HK-2 (cell line): ENCODE measurements around the gene PPP3CA.

Source experiments
- DNase-seq: peaks from one replicate; pipeline ENCODE4 v3.0.0-alpha.2; 2018; ENCODE audit not compliant: unreplicated experiment

Gene PPP3CA

DNA sequence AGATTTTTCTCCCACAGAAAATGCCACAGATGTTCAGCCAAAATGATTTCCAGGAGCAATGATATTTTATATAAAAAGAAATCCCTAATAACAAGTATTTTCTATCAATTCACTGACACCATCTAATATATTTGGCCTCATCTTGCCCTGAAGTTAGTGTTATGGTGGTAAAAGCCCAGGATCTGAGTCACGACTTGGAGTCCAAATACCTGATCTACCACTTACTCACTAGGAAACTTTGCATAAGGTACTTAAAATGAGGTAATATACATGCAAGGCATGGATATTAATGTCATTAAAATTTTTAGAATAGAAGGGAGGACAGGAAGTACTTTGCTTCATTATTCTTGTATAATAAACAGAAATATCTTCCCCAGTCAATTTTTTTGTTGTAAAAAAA lies 16.3 kb downstream of the PPP3CA start:
- DNase-seq: no peak

DNA sequence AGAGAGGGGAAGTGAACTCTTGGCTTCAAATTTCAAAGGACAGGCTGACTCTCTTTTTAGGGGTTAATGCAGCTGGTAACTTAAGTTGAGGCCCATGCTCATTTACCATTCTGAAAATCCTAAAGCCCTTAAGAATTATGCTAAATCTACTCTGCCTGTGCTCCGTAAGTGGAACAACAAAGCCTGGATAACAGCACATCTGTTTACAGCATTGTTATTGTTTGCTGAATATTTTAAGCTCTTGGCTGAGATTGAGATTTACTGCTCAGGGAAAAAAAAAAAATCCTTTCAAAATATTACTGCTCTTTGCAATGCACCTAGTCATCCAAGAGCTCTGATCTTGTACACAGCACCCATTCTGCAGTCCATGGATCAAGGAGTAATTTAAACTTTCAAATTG lies 17.7 kb downstream of the PPP3CA start:
- DNase-seq: no peak

GRCh38 chr4:101328063-101328602 lies 19.2 kb downstream of the PPP3CA start:
- no peak for DNase-seq

DNA sequence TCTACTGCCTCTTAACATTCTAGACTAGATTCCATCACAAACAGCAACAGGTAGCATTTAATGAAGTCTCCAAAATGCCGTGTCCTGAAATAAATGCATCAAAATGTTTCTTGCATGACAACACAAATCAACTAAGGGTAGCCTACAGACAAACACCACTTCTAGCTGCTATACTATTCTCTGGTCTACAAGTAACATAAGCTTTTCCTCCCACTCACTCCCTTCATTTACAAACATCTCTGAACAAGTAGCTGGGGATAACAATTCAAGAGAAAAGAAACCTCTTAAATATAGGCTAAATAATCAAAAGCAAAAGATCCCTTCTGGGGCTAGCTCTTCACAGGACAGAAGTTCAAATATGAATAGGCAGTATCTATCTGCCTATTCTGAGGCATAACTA lies 20.8 kb downstream of the PPP3CA start:
- no peak for DNase-seq

DNA sequence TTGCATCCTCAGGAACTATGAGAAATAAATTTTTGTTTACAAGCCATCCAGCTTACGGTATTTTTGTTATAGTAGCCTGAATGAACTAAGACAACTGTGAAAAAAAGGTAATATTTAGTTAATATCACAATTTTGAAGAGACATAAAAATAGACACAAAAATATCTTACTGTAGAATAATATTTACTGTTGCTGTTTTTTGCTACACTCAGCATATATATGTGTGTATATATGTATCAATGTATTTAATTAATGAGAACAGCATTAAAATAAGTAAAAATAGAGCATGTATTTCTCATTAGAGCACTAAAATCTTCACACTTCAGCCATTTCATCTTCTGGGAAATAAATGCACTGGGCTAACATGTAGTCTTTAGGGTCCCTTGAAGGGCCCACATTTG lies 24.6 kb downstream of the PPP3CA start:
- DNase-seq: no peak

DNA sequence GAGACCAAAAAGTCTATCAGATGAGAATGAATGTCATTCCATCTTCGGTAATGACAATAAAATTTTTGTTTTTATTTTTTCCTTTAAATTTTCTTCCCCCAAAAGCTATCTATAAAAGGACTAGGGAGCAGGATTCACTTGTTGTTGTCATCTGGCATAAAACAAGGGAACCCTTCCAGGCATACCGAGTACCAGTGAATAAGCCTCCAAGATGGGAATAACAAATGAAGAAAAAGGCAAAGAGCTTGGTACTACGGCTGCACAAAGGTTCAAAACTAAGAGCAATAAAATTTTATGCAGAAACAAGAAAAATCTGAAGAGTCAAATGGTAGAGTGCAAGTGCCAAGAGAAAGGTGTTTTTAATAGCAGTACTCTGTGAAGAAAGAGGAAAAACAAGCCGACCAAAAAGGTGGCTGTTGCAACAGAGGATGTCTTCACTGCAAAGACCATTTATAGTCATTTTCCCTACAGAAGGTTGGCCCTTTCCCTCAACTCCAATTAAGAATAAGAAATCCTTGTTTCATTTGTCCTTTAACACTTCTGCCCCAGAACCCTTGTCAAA lies 25.8 kb downstream of the PPP3CA start:
- no peak for DNase-seq

DNA sequence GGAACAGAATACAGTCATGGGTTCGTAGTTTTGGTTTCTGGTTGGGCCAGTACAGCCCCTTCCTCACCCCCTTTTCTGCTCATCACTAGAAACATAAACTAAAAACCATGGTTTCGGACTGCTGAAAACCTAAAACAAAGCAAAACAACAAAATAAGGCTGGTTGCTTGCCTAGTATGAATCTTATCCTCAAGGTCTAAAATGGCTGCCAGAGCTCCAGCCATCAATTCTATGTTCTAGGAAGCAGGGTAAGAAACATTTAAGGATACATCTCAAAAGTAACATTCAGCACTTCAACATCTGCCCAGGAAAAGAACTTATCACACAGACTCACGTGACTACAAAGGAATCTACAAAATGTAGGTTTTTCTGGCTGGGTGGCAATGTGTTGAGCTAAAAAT lies 31.5 kb downstream of the PPP3CA start:
- no peak for DNase-seq

DNA sequence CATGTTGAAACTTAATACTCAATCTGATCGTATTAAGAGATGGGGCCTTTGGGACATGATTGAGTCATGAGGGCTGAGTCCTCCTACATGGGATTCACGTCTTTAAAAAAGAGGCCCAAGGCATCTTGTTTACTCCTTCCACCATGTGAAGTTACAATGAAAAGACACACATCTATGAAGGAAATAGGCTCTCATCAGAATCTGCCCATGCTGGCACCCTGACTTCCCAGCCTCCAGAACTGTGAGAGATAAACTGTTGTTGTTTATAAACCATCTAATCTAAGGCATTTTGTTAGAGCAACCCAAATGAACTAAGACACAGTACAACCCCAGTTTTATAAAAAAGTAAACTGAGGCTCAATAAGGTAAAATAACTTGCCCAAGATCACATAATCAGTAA lies 32.3 kb downstream of the PPP3CA start:
- no peak for DNase-seq

DNA sequence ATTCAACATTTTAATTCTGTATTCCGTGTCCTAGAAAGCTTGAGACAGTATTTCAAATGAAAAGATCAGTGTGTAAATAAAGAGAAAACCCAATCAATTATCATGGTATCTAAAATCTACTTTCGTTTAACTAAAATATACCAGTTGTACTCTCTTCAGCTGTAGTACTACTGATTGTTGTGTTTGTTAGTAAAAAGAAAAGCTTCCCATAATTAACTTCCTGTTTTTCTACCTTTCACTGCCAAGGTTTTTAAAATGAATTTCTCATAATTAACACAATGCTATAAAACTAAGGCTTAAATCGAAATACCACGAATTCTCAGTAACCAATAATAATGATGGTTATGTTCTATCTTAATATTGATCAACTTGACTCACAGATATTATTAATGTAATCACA lies 37.4 kb downstream of the PPP3CA start:
- DNase-seq: no peak

DNA sequence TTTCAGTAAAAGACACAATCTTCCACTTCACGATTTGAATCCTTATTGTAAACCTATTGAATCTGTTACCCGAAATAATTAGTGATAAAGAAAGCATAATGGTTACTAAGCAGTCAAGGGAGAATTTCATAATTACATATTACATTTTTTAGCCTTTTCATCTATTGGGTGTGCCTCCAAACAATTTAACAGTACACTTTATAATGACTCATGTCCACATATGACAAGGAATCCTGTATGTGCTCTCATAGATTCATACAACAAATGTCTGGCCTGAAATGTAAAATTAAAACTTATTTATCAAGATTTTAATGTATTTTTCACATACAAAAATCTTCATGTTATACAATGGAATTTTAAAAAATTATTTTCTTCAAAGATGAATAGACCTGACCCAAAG lies 39.4 kb downstream of the PPP3CA start:
- no peak for DNase-seq

DNA sequence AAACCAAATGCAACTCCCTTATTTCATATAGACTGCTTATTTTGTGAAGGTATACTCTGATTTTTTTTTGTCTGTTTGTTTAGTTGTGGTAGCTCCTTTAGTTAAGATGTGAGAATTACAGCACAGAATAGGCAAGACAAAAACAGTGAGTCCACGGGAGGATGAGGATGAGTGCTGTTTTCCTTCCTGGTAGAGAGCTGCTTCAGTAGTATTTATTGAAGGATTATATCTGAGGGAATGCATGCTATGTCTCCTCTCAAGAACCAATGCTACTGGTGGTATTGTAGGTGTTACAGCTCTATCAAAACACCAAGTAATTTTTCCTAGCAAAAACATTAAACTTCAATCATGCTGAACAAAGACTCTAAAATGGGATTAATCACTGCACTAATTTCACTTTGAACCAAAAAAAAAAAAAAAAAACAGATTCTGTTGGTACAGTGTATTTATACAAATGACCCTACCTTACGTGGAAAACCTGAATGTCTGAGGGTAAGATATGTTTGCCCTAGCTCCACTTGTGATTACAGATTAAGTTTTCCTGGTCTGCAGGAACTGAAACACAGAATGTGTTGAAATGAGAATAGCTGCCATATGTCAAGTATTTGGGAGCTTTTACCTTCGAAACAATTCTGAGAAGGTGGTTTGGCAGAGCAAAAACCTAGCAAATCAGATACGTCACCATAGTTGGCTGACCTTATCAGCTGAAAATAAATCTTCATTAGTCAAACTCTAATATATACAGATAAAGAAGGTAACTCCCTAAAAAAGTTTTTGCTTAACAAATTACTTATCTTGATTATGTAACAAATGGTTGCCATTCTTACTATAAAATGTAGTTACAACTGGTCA lies 40.3 kb downstream of the PPP3CA start:
- no peak for DNase-seq

DNA sequence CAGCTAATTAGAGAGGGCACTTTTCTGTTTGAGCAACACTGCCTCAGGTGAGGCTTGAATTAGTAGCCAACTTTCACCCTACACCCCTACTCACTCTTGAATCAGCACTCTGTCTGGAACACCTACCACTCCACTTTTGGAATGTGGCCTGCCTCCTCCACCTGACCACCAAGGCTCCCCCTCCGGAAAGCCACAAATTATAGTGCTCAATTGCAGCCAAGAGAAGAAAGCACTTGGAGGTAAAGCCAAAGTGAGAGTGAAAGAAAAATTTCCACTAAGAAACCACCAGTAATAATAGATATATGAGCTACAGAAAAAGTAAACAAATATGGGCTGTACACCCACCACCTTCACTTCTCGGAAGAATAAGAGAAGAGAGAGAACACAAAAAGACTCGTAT lies 41.1 kb downstream of the PPP3CA start:
- no peak for DNase-seq

- DNase-seq: no peak
Observed at GRCh38 chr4:101304916-101305315, 42.4 kb downstream of the PPP3CA start.

GRCh38 chr4:101299899-101300540 lies 47.3 kb downstream of the PPP3CA start:
- DNase-seq: no peak

DNA sequence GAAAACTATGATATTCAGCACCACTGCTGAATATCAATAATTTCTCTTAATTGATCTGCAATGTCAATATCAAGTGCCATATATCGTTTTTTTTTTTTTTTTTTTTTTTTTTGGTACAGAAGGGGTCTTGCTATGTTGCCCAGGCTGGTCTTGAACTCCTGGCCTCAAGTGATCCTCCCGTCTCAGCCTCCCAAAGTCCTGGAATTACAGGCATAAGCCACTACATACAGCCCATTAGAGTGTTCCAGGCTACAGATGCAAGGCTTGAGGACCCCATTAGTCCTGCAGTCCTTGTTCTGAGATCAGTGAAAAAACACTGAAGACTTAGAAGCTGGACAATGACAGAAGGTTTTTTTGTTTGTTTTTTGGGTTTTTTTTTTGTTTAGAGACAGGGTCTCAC lies 48.3 kb downstream of the PPP3CA start:
- no peak for DNase-seq

DNA sequence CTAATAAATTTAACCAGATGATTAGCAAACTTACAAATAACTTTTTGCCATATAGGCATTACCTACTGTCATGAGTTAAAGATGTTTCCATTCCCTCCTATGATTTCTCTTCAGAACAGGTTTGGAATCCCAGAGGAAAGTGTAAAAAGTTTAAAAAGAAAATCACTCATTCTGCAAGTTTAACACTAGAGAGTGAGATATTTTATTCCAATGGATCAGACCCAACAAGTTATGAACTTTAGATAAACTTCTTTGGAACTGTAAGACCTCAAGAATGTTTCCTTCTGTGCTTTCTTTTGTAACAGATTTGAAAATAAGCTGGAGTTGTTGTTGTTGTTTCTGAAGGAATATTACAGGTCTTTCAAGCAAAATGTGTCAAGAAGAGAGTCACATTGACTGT lies 51.6 kb downstream of the PPP3CA start:
- DNase-seq: no peak

GRCh38 chr4:101294597-101294996 lies 52.7 kb downstream of the PPP3CA start:
- DNase-seq: no peak

DNA sequence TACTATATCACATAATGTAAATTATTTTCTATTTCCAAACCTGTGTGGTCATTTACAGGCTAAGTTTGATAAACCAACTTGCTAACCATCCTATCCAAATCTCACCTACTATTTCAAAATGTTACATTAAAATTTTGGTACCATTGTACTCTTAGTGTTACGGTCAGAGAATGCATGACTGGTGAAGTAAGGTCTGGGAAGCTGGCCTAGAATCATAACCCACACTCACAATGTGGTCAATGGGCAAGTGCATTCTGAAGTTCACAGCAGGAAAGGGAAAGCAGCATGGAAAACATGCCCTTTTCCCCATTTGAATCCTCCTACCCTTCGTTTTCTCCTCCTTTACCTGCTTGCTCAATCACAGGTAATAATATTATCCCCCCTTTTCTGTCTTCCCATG lies 54.4 kb downstream of the PPP3CA start:
- no peak for DNase-seq

DNA sequence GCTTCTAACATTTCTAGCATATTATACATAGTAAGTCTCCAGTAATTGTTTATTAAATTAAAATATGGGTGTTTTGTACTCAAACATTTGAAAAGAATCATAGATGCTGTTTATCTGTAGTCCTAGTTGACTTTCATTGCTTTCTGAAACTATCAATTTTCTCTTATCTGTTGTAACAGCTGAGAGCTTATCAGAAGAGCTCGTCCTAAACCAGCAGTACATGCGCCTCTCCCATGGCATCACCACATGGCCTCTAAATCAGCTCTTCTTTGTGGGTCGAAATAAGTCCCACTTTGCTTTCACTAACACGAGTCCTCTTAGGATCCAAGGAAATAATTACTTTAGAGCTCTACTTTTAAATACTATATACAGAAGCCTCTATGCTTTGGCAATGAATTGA lies 55.1 kb downstream of the PPP3CA start:
- DNase-seq: no peak

DNA sequence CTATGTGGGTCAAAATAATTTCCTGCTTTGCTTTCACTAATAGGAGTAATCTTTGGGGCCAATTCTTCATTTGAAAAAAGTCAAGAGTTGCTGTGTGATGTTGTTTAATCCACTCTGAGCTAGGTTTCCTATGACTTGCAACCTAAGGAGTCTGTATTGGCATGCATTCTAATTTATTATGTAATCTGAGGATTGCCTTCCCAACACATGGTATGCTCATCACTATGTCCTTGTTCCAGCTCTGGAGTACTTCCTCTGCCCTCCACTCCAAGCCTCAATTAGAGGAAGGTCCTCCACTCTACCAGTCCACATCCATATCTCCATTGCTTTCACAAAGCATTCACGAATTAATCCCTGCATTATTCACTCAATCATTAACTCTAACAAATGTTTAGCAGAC lies 56.1 kb downstream of the PPP3CA start:
- no peak for DNase-seq

DNA sequence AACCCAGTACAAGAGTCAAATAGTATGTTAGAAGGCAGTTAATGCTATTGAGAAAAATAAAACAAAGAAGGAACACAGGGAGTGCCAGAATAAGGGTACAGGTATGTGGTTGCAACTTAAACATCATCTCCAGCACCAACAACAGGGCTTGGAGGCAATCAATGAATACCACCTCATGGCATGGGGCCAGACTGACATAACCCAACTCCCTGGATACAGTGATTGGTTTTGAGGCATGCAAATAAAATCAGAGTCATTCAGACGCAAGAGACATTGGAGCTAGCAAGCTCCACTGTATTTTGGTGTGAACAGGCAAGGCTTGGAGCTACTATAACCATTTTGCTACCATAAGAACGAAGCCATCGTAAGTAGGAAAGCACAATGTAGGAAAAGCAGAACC lies 56.7 kb downstream of the PPP3CA start:
- DNase-seq: no peak

DNA sequence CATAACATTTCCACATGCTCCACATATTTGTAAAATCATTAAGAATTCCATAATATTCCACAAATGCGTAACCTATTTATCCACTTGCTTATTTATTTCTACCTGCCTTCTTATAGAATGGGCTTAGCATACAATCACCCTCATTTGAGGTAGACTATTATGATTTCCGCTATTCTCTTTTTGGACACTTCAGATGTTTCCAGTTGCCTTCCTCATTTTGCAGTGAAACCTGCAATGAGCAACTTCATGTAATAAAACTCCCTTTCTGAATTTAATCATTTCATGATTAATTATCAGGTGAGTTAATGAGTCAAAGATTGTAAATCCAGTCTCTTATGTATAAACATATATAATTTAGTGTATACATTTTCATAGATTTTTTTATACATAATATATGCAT lies 58.0 kb downstream of the PPP3CA start:
- no peak for DNase-seq
